22Rv1 (cell line): Measurements from ENCODE around the gene IL10RB.

Experiments used
- ZFX ChIP-seq: fragments of 450-650 bp; IDR thresholded peaks from 2 replicates; pipeline ENCODE4 v1.6.1; 2017; ENCODE audit warnings: antibody characterized with exemption, borderline replicate concordance
- TF ChIP-seq, protein P1 (sequence below): fragments of 450-650 bp; IDR thresholded peaks from 2 replicates; pipeline ENCODE4 v1.5.1; 2017; ENCODE audit warnings: mild to moderate bottlenecking

DNA sequence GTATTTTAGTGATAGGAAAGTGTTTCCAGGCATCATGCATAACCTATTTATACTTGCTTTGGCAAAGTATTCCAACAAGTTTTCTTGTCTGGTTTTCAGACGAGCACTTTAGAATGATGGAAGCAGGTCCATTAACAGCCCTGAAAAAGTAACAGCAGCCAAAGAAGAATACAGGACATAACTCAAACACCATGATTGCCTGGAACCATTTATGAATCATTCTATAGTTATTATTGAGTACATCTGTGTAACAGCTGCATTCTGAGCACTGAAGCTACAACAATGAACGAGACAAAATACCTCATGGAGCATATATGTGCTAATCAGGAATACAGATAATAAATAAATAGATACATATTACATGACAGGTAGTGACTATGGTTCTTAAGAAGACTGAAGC, 12.6 kb downstream of the IL10RB start:
- TF ChIP-seq, protein P1, sequence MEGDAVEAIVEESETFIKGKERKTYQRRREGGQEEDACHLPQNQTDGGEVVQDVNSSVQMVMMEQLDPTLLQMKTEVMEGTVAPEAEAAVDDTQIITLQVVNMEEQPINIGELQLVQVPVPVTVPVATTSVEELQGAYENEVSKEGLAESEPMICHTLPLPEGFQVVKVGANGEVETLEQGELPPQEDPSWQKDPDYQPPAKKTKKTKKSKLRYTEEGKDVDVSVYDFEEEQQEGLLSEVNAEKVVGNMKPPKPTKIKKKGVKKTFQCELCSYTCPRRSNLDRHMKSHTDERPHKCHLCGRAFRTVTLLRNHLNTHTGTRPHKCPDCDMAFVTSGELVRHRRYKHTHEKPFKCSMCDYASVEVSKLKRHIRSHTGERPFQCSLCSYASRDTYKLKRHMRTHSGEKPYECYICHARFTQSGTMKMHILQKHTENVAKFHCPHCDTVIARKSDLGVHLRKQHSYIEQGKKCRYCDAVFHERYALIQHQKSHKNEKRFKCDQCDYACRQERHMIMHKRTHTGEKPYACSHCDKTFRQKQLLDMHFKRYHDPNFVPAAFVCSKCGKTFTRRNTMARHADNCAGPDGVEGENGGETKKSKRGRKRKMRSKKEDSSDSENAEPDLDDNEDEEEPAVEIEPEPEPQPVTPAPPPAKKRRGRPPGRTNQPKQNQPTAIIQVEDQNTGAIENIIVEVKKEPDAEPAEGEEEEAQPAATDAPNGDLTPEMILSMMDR = no peak
- TF ChIP-seq ZFX = no peak
